GM23248 (cell line): Measurements from ENCODE around the gene DENND2A. TPM values are rescaled to one million over a fixed set of nuclear protein-coding genes. Genes with fewer than 3 reads are reported as not detected.

Experiments
- DNase-seq: peaks from one replicate; pipeline ENCODE4 v3.0.0-alpha.2; 2015
- H2AFZ ChIP-seq: fragments of 200-600 bp; sonication (generic); 2 replicates; pipeline ENCODE4 v1.6.1; 2016; ENCODE audit warnings: antibody characterized with exemption
- H3F3A ChIP-seq: fragments of 200-600 bp; sonication (generic); 2 replicates; pipeline ENCODE4 v1.6.1; 2016; ENCODE audit warnings: mild to moderate bottlenecking, antibody characterized with exemption, mixed run types; ENCODE audit not compliant: insufficient read depth
- H3K27ac ChIP-seq: fragments of 200-600 bp; sonication (generic); 2 replicates; pipeline ENCODE4 v1.5.1; 2016; ENCODE audit warnings: mild to moderate bottlenecking
- H3K27me3 ChIP-seq: fragments of 200-600 bp; sonication (generic); replicated peaks from 2 replicates; pipeline ENCODE4 v1.6.1; 2016; ENCODE audit warnings: mild to moderate bottlenecking; ENCODE audit not compliant: insufficient read depth
- H3K36me3 ChIP-seq: fragments of 200-600 bp; sonication (generic); 2 replicates; pipeline ENCODE4 v1.6.1; 2016; ENCODE audit warnings: low read depth, mild to moderate bottlenecking
- H3K4me1 ChIP-seq: fragments of 200-600 bp; sonication (generic); 2 replicates; pipeline ENCODE4 v1.6.1; 2016; ENCODE audit warnings: mild to moderate bottlenecking; ENCODE audit not compliant: insufficient read depth
- H3K4me2 ChIP-seq: fragments of 200-600 bp; sonication (generic); one replicate; pipeline ENCODE4 v1.6.1; 2016; ENCODE audit warnings: mild to moderate bottlenecking; ENCODE audit not compliant: unreplicated experiment
- H3K4me3 ChIP-seq: fragments of 200-600 bp; sonication (generic); 2 replicates; pipeline ENCODE4 v1.5.1; 2016; ENCODE audit warnings: mild to moderate bottlenecking
- H3K79me2 ChIP-seq: fragments of 200-600 bp; sonication (generic); 2 replicates; pipeline ENCODE4 v1.6.1; 2016; ENCODE audit warnings: mild to moderate bottlenecking; ENCODE audit not compliant: insufficient read depth
- H3K9ac ChIP-seq: fragments of 200-600 bp; sonication (generic); 2 replicates; pipeline ENCODE4 v1.6.1; 2016; ENCODE audit warnings: mild to moderate bottlenecking
- H3K9me2 ChIP-seq: fragments of 200-600 bp; sonication (generic); 2 replicates; pipeline ENCODE4 v1.6.1; 2016; ENCODE audit warnings: mixed run types, mild to moderate bottlenecking, moderate library complexity; ENCODE audit not compliant: insufficient read depth
- H3K9me3 ChIP-seq: fragments of 200-600 bp; sonication (generic); one replicate; pipeline ENCODE4 v1.6.1; 2017; ENCODE audit warnings: low read depth
- H4K20me1 ChIP-seq: fragments of 200-600 bp; sonication (generic); 2 replicates; pipeline ENCODE4 v1.6.0; 2016; ENCODE audit not compliant: insufficient read depth
- EZH2 ChIP-seq: fragments of 200-600 bp; sonication (generic); IDR thresholded peaks from 2 replicates; pipeline ENCODE4 v1.6.1; 2018; ENCODE audit warnings: antibody characterized with exemption, mild to moderate bottlenecking; ENCODE audit not compliant: insufficient read depth, poor library complexity, severe bottlenecking
- EZH2phosphoT487 ChIP-seq: fragments of 200-600 bp; sonication (generic); IDR thresholded peaks from 2 replicates; pipeline ENCODE4 v1.6.1; 2018; ENCODE audit warnings: antibody characterized with exemption, moderate library complexity, mild to moderate bottlenecking, low read depth; ENCODE audit not compliant: insufficient read depth
- WGBS, 2 experiments: methylation state at CpG; one replicate each; pipeline ENCODE4 v1.1.6; 2015 to 2017; ENCODE audit warnings: low lambda C conversion rate in 2 of 2, low coverage in 1 of 2; ENCODE audit errors: missing lambda C conversion rate in 2 of 2; 5-methylcytosine and 5-hydroxymethylcytosine counted together
- in situ Hi-C: fragments of 300-500 bp; cut with MboI; formaldehyde crosslinking; loops from 2 replicates; pipeline ENCODE4 v1.15.0; 2020
- polyA plus RNA-seq: library from polyadenylated mRNA; unstranded; fragments of >200 nt; fragmentation: Nextera tagmentation; extraction: Ambion mirVana; gene quantifications from 2 replicates; pipeline ENCODE4 v1.2.1, GENCODE V29; 2016
- total RNA-seq: library from RNA; depleted of rRNA; stranded (reverse); fragments of >200 nt; shearing (Covaris generic); gene quantifications from 2 replicates; pipeline ENCODE4 v1.2.3, GENCODE V29; 2014

The DENND2A gene
- total and polyA plus RNA-seq, 2 experiments from 2014 or later = 0.78 to 2.2 TPM

GRCh38 chr7:140484951-140485499 lies 155.6 kb downstream of the DENND2A start:
- Histone ChIP-seq H3K9me2 (no peaks in the 10 kb centered on the region), H3K4me1 (no peaks in the 10 kb centered on the region), H3K4me3 (no peak overlapping the region), H3K79me2 (no peaks in the 10 kb centered on the region), H3F3A (no peaks in the 10 kb centered on the region), H2AFZ (no peak overlapping the region), H3K27me3 (no peaks in the 10 kb centered on the region), H3K9me3 (no peaks in the 10 kb centered on the region), H3K36me3 (no peaks in the 10 kb centered on the region), H3K27ac (no peak overlapping the region), H4K20me1 (no peaks in the 10 kb centered on the region), H3K9ac (no peak overlapping the region), H3K4me2 (no peak overlapping the region)
- in situ Hi-C loops = no loop called here
- TF ChIP-seq EZH2phosphoT487 (no peak), EZH2 (no peak)
- DNase-seq = no peak
- WGBS, 2 experiments = 43% methylated on average over 5 of the region's 5 CpGs

DNA sequence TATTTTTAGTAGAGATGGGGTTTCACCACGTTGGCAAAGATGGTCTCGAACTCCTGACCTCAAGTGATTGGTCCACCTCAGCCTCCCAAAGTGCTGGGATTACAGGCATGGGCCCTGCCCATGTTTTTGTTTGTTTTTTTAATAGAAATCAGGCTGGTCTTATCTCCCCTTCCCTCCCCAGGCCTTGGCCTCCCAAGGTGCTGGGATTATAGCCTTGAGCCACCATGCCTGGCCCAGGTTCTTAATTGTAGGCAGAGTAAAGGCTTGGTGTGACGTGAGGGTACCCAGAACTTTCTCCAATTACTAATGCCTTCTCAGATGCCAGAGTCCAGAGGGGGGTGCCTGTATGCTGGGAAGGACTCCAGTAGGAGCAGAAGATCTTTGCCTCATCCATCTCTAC lies 156.1 kb downstream of the DENND2A start:
- Histone ChIP-seq H3K9ac (no peak overlapping the region), H3K36me3 (no peaks in the 10 kb centered on the region), H4K20me1 (no peaks in the 10 kb centered on the region), H3K4me2 (no peak overlapping the region), H3K4me3 (no peak overlapping the region), H3K9me2 (no peaks in the 10 kb centered on the region), H3K79me2 (no peaks in the 10 kb centered on the region), H3K27me3 (no peaks in the 10 kb centered on the region), H3K27ac (no peak overlapping the region), H3K9me3 (no peaks in the 10 kb centered on the region), H3F3A (0 out of 2 replicates have a peak, but pooled peaks cover 5% of the 10 kb centered on the region), H2AFZ (no peak overlapping the region), H3K4me1 (no peaks in the 10 kb centered on the region)
- no peak for TF ChIP-seq EZH2phosphoT487
- TF ChIP-seq EZH2 = no peak
- no peak for DNase-seq
- 70 to 88% methylated on average over 3 of the region's 3 CpGs for WGBS, 2 experiments
- in situ Hi-C loops = no loop called here

- Histone ChIP-seq H3K4me1 (peaks cover 9% of the 10 kb centered on the region; the same call in 1 of the 2 replicates), H3K4me2 (peak overlapping the region; percentile 90), H3K79me2 (peaks cover 40% of the 10 kb centered on the region), H3K27ac (no peak overlapping the region), H3F3A (0 out of 2 replicates have a peak, but pooled peaks cover 6% of the 10 kb centered on the region), H3K27me3 (no peaks in the 10 kb centered on the region), H3K4me3 (peak overlapping the region; percentile 94), H3K9me2 (no peaks in the 10 kb centered on the region), H2AFZ (peak overlapping the region; percentile 89), H4K20me1 (peaks cover 14% of the 10 kb centered on the region; the same call in 1 of the 2 replicates), H3K36me3 (no peaks in the 10 kb centered on the region), H3K9me3 (no peaks in the 10 kb centered on the region), H3K9ac (peak overlapping the region; percentile 97)
- in situ Hi-C loops = no loop called here
- DNase-seq = no peak
- 2 to 6% methylated on average over 2 of the region's 2 CpGs for WGBS, 2 experiments
- TF ChIP-seq EZH2phosphoT487 = no peak
- no peak for TF ChIP-seq EZH2
Observed at GRCh38 chr7:140479739-140480084, 160.9 kb downstream of the DENND2A start.

DNA sequence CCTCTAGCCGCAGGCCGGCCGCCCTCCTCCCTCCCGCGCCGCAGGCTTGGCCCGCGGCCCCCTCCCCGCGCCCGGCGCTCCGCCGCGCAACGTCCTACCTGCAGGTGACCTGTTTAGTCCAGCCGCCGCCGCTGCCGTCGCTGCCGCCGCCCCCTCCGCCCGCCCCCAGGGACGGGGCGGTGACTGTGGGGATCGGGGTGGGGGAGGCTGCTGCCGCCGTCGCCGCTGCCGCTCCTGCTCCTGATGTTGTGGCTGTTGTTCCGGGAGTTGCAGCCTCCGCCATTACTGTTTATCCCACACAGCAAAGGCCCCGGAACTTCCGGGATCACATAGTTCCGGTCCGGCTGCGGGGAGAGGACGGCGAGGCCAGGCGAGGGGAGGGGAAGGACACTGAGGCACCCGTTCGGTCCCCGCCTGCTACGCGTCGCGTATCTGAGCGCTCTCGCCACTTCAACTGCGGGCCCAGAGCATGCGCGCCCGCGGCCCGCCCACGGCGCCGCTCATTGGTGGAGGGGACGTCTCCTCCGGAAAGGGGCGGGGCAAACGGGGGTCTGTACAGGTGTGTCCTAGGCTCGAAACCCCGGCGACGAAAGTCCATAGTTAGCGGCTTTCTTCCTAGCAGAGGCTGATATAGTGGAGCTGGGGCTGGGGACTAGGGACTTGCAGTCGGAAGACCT lies 161.4 kb downstream of the DENND2A start, which contains the start of gene MKRN1:
Gene MKRN1, minus strand, starts transcription at position 444 of the 677 bp plus-strand sequence. Its CDS starts 161 bp downstream, at position 283.
- 1 to 2% methylated on average over 31 to 33 of the region's 71 CpGs for WGBS, 2 experiments
- TF ChIP-seq EZH2phosphoT487 (no peak), EZH2 (no peak)
- Histone ChIP-seq H3K9me3 (no peaks in the 10 kb centered on the region), H3K4me3 (peak within 1 kb of the TSS; percentile 94), H3K4me2 (peak within 1 kb of the TSS; percentile 90), H3K4me1 (peaks cover 9% of the 10 kb centered on the region; the same call in 1 of the 2 replicates), H3F3A (0 out of 2 replicates have a peak, but pooled peaks cover 6% of the 10 kb centered on the region), H3K36me3 (no peaks in the 10 kb centered on the region), H2AFZ (peak within 1 kb of the TSS; percentile 89), H3K9ac (peak within 1 kb of the TSS; percentile 97), H4K20me1 (peaks cover 14% of the 10 kb centered on the region; the same call in 1 of the 2 replicates), H3K27me3 (no peaks in the 10 kb centered on the region), H3K79me2 (peaks cover 45% of the 10 kb centered on the region), H3K9me2 (no peaks in the 10 kb centered on the region), H3K27ac (peak within 1 kb of the TSS; percentile 75)
- in situ Hi-C loops = no loop called here
- peak; percentile 97 for DNase-seq
